Osteoblast (primary cell): Measurements from ENCODE around the gene NRCAM. TPM values are rescaled to one million over a fixed set of nuclear protein-coding genes. Genes with fewer than 3 reads are reported as not detected.
"Not testable (repeated sequence)": the region's sequence is repeated elsewhere in the genome, so short reads cannot be mapped to it uniquely, and the experiment has no call there.

Source experiments
- DNase-seq: peaks from one replicate; pipeline ENCODE4 v3.0.0; 2011; ENCODE audit warnings: low spot score, mixed read lengths; ENCODE audit not compliant: insufficient read length; ENCODE audit errors: missing footprints
- H2AFZ ChIP-seq: 2 replicates; pipeline ENCODE4 v1.6.0; 2011; ENCODE audit warnings: mild to moderate bottlenecking, low read length
- H3K27ac ChIP-seq: 2 replicates; pipeline ENCODE4 v1.5.1; 2011; ENCODE audit warnings: mild to moderate bottlenecking, low read depth, low read length, moderate library complexity
- H3K27me3 ChIP-seq: 2 replicates; pipeline ENCODE4 v1.6.0; 2012; ENCODE audit warnings: mild to moderate bottlenecking, control low read depth, inconsistent platforms, low read length, moderate library complexity; ENCODE audit not compliant: insufficient read depth
- H3K36me3 ChIP-seq: 2 replicates; pipeline ENCODE4 v1.5.1; 2011; ENCODE audit warnings: mild to moderate bottlenecking, low read length, control low read depth, moderate library complexity; ENCODE audit not compliant: insufficient read depth
- H3K4me1 ChIP-seq: 2 replicates; pipeline ENCODE4 v1.5.1; 2011; ENCODE audit warnings: mild to moderate bottlenecking, low read length, control low read depth, moderate library complexity; ENCODE audit not compliant: insufficient read depth
- H3K4me2 ChIP-seq: 2 replicates; pipeline ENCODE4 v1.6.0; 2011; ENCODE audit warnings: mild to moderate bottlenecking, low read length; ENCODE audit not compliant: insufficient read depth
- H3K4me3 ChIP-seq: fragments of 200-600 bp; sonication (generic); 3 replicates; pipeline ENCODE4 v1.5.1; 2012; ENCODE audit warnings: mild to moderate bottlenecking, low read length, inconsistent platforms; ENCODE audit not compliant: insufficient read depth
- H3K79me2 ChIP-seq: 2 replicates; pipeline ENCODE4 v1.6.0; 2012; ENCODE audit warnings: mild to moderate bottlenecking, low read length, control low read depth, inconsistent platforms; ENCODE audit not compliant: insufficient read depth
- H3K9me3 ChIP-seq: 2 replicates; pipeline ENCODE4 v1.5.1; 2011; ENCODE audit warnings: low read depth, low read length, control low read depth
- H4K20me1 ChIP-seq: 2 replicates; pipeline ENCODE4 v1.6.0; 2012; ENCODE audit warnings: mild to moderate bottlenecking, low read length, control low read depth; ENCODE audit not compliant: insufficient read depth
- CTCF ChIP-seq: IDR thresholded peaks from 2 replicates; pipeline ENCODE4 v1.5.1; 2011; ENCODE audit warnings: mild to moderate bottlenecking, low read depth, low read length, moderate library complexity; ENCODE audit errors: extremely low read depth
- total RNA-seq: library from RNA; depleted of rRNA; stranded (reverse); fragments of >200 nt; gene quantifications from 2 replicates; pipeline ENCODE4 v1.2.3, GENCODE V29; 2012

The NRCAM gene
- total RNA-seq, 1 donor, result 2.2 TPM

DNA sequence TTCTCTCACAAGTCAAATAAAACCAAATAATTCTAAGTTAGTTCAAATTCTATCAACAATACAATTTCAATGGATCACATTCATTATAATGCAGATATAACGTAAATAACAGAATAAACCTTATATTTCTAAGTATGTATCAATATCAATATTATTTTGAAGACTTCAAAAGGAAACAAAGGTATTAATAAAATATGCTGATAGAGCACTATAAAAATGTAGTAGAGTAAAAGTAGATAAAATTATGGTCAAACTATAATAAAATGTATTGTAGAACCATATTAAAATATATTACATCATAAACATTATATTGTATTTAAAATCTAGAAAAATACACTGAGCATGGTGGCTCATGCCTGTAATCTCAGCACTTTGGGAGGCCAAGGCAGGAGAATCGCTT, 23.5 kb upstream of the NRCAM start:
- H3K27me3 ChIP-seq, result no peaks in the 10 kb centered on the region
- no peak for TF ChIP-seq CTCF

GRCh38 chr7:108479118-108479517, 22.9 kb upstream of the NRCAM start:
- TF ChIP-seq CTCF, result no peak
- no peaks in the 10 kb centered on the region for H3K4me1 ChIP-seq
- no peak overlapping the region for H3K27ac ChIP-seq
- H3K36me3 ChIP-seq, result peaks cover 17% of the 10 kb centered on the region
- H3K4me2 ChIP-seq, result no peak overlapping the region
- DNase-seq, result no peak
- no peaks in the 10 kb centered on the region for H3K9me3 ChIP-seq
- H3K27me3 ChIP-seq, result no peaks in the 10 kb centered on the region
- no peaks in the 10 kb centered on the region for H4K20me1 ChIP-seq
- no peaks in the 10 kb centered on the region for H3K79me2 ChIP-seq
- H2AFZ ChIP-seq, result no peak overlapping the region
- H3K4me3 ChIP-seq, result no peak overlapping the region

More for the DNA sequence above, 23.5 kb upstream of the NRCAM start:
- H2AFZ ChIP-seq, result no peak overlapping the region
- no peak overlapping the region for H3K4me3 ChIP-seq
- H3K36me3 ChIP-seq, result peaks cover 17% of the 10 kb centered on the region
- no peak for DNase-seq
- H3K9me3 ChIP-seq, result no peaks in the 10 kb centered on the region
- H3K27ac ChIP-seq, result no peak overlapping the region
- H4K20me1 ChIP-seq, result no peaks in the 10 kb centered on the region
- no peaks in the 10 kb centered on the region for H3K79me2 ChIP-seq
- no peak overlapping the region for H3K4me2 ChIP-seq
- H3K4me1 ChIP-seq, result no peaks in the 10 kb centered on the region

- Histone ChIP-seq H3K4me1 (no peaks in the 10 kb centered on the region), H3K9me3 (no peaks in the 10 kb centered on the region), H3K36me3 (peaks cover 5% of the 10 kb centered on the region), H4K20me1 (no peaks in the 10 kb centered on the region), H3K4me2 (no peak overlapping the region), H2AFZ (no peak overlapping the region), H3K79me2 (no peaks in the 10 kb centered on the region), H3K27me3 (no peaks in the 10 kb centered on the region), H3K4me3 (no peak overlapping the region), H3K27ac (no peak overlapping the region)
- TF ChIP-seq CTCF, result no peak
- DNase-seq, result no peak
Observed at GRCh38 chr7:108468246-108468645, 12.0 kb upstream of the NRCAM start.

DNA sequence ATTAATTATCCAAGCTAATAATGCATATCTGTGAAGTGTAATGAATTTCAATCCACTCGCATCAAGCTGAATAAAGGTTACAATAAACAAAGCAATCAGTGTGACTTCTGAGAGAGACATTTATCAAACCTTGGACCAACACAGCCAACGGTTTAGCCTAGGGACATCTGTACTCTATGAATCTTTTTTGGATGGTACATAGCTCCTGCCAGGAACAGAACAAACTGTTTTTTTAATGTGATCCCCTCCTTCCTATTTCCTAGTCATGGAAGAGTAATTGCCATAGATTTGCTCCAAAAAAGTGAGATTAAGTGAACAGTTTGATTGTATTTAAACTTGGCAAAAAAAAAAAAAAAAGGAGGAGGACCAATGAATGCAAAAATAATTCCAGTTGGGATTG, 11.2 kb upstream of the NRCAM start:
- no peaks in the 10 kb centered on the region for H3K9me3 ChIP-seq

DNA sequence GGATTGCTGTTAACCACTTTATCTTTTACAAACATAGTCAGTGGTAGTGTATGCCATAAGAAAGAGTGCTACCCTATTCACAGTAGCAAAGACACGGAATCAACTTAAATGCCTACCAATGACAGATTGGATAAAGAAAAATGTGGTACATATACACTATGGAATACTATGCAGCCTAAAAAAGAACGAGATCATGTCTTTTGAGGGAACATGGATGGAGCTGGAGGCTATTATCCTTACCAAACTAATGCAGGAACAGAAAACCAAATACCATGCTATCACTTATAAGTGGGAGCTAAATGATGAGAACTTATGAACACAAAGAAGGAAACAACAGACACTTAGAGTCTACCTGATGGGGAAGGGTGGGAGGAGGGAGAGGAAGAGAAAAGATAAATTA, 10.1 kb upstream of the NRCAM start:
- not testable (repeated sequence) for H3K4me1 ChIP-seq, H3K4me2 ChIP-seq, H3K4me3 ChIP-seq, H4K20me1 ChIP-seq, H3K79me2 ChIP-seq, DNase-seq, H2AFZ ChIP-seq, H3K27me3 ChIP-seq, H3K9me3 ChIP-seq, H3K27ac ChIP-seq, H3K36me3 ChIP-seq

More for the DNA sequence above, 11.2 kb upstream of the NRCAM start:
- Histone ChIP-seq H3K27me3 (no peaks in the 10 kb centered on the region), H3K79me2 (no peaks in the 10 kb centered on the region), H4K20me1 (no peaks in the 10 kb centered on the region), H3K36me3 (peaks cover 5% of the 10 kb centered on the region), H3K4me3 (no peak overlapping the region), H3K4me1 (no peaks in the 10 kb centered on the region), H3K27ac (no peak overlapping the region), H3K4me2 (no peak overlapping the region), H2AFZ (no peak overlapping the region)
- no peak for DNase-seq
- no peak for TF ChIP-seq CTCF
